ENCODE measurements around the gene DEFB121.

DEFB121 gene

GRCh38 chr20:31363295-31363694 is 42.7 kb downstream of the DEFB121 start:
- no peak for DNase-seq (ENCODE audit: low read depth, low spot score)

- no peak for DNase-seq (ENCODE audit: low read depth, low spot score)
Observed at GRCh38 chr20:31355981-31356380, 50.0 kb downstream of the DEFB121 start.
